HepG2 (cell line): ENCODE results near the gene BZW1. TPM values are rescaled to one million over a fixed set of nuclear protein-coding genes. Genes with fewer than 3 reads are reported as not detected.
A peak's percentile ranks its signal among the peaks of the same experiment; 100 is the strongest.

Experiments
- ATAC-seq: fragments of 200-7000 bp; cut with Tn5 transposase; 3 replicates; pipeline ENCODE4 v1.9.1; 2020; ENCODE audit warnings: mild to moderate bottlenecking, moderate library complexity
- BruUV-seq: library from RNA; stranded (reverse); fragments of 400-500 nt; replicated peaks from 2 replicates; lab custom pipeline; 2021; lab: Mats Ljungman, UMichigan
- CTCF ChIA-PET: fragments of 300-600 bp; formaldehyde crosslinking; extraction: SDS; loops from one replicate; lab custom pipeline; 2021; ENCODE audit warnings: low total read pairs, inconsistent platforms, low intra/inter-chr PET ratio; lab: Yijun Ruan, JAX
- POLR2A ChIA-PET: fragments of 350-600 bp; sonication (Branson Sonifier 250); formaldehyde crosslinking; loops from one replicate; lab custom pipeline; 2020; ENCODE audit warnings: antibody characterized with exemption, inconsistent platforms; lab: Yijun Ruan, JAX
- DNase-seq: peaks from one replicate; pipeline ENCODE4 v3.0.0-alpha.2; 2015; ENCODE audit warnings: low spot score
- FAIRE-seq: peaks from 3 replicates; lab custom pipeline; 2011; peaks lifted over from hg19 to GRCh38; lab: Jason Lieb, UNC
- H2AFZ ChIP-seq: one replicate; pipeline ENCODE4 v1.6.1; 2011; ENCODE audit warnings: low read length, inconsistent platforms
- H3K27ac ChIP-seq: fragments of 300-600 bp; 3 replicates; pipeline ENCODE4 v1.8.0; 2011; ENCODE audit warnings: mixed run types, mild to moderate bottlenecking, mixed read lengths, low read length, inconsistent platforms; ENCODE audit not compliant: insufficient read depth; ENCODE audit errors: extremely low read length
- H3K27me3 ChIP-seq, 2 experiments: fragments of 200-600 bp in 1 of 2; 2 replicates in 1 of 2; 3 replicates in 1 of 2; pipeline versions ENCODE4 v1.6.0 to v1.8.0; 2011; ENCODE audit warnings: low read length in 2 of 2, mild to moderate bottlenecking in 2 of 2, moderate library complexity in 2 of 2, inconsistent platforms in 1 of 2; ENCODE audit not compliant: insufficient read depth in 2 of 2, control insufficient read depth in 1 of 2
- H3K36me3 ChIP-seq, 2 experiments: fragments of 200-600 bp in 1 of 2; replicated peaks in 1 of 2; 2 replicates in 1 of 2; 3 replicates in 1 of 2; pipeline versions ENCODE4 v1.5.1 to v1.8.0; 2011; ENCODE audit warnings: low read length in 2 of 2, inconsistent platforms in 1 of 2; ENCODE audit not compliant: insufficient read depth in 2 of 2, control insufficient read depth in 1 of 2
- H3K4me1 ChIP-seq: 2 replicates; pipeline ENCODE4 v1.5.1; 2012; ENCODE audit warnings: low read length, inconsistent platforms; ENCODE audit not compliant: insufficient read depth
- H3K4me2 ChIP-seq: 2 replicates; pipeline ENCODE4 v1.6.0; 2011; ENCODE audit warnings: low read depth, low read length, inconsistent platforms
- H3K4me3 ChIP-seq, 3 experiments: fragments of 200-600 bp in 1 of 3; sonication (generic), shearing (Covaris generic) in 1 of 3; replicated peaks in 1 of 3; 2 replicates each; pipeline ENCODE4 v1.5.1; 2011 to 2016; ENCODE audit warnings: low read length in 3 of 3, inconsistent platforms in 2 of 3, low read depth in 2 of 3, mild to moderate bottlenecking in 2 of 3, control low read depth in 1 of 3, mixed read lengths in 1 of 3; ENCODE audit not compliant: insufficient read depth in 1 of 3
- H3K79me2 ChIP-seq: one replicate; pipeline ENCODE4 v1.6.1; 2011; ENCODE audit warnings: low read length, inconsistent platforms; ENCODE audit not compliant: insufficient read depth
- H3K9ac ChIP-seq: 2 replicates; pipeline ENCODE4 v1.6.0; 2011; ENCODE audit warnings: mild to moderate bottlenecking, low read depth, low read length, inconsistent platforms; ENCODE audit not compliant: insufficient read depth
- H3K9me3 ChIP-seq: 2 replicates; pipeline ENCODE4 v1.5.1; 2012; ENCODE audit warnings: mild to moderate bottlenecking, low read length
- H4K20me1 ChIP-seq: 2 replicates; pipeline ENCODE4 v1.6.0; 2011; ENCODE audit warnings: inconsistent platforms, mild to moderate bottlenecking, low read length, moderate library complexity; ENCODE audit not compliant: insufficient read depth
- AFF4 ChIP-seq: sonication (generic); formaldehyde crosslinking; IDR thresholded peaks from 2 replicates; pipeline ENCODE4 v1.4.0; 2020; ENCODE audit warnings: missing genetic modification reagents
- ATF7-NPFF ChIP-seq: sonication (generic); formaldehyde crosslinking; IDR thresholded peaks from 2 replicates; pipeline ENCODE4 v1.8.1; 2023; ENCODE audit warnings: mild to moderate bottlenecking, low read depth, missing genetic modification reagents, moderate library complexity
- NFIC ChIP-seq: IDR thresholded peaks from 2 replicates; pipeline ENCODE4 v1.6.1; 2012; ENCODE audit warnings: mild to moderate bottlenecking, low read length, inconsistent platforms
- PRDM15 ChIP-seq: sonication (generic); formaldehyde crosslinking; IDR thresholded peaks from 2 replicates; pipeline ENCODE4 v1.4.0; 2020; ENCODE audit warnings: missing genetic modification reagents
- PRDM4 ChIP-seq: sonication (generic); formaldehyde crosslinking; IDR thresholded peaks from 2 replicates; pipeline ENCODE4 v1.9.0; 2021; ENCODE audit warnings: missing genetic modification reagents, borderline replicate concordance
- SAFB2 ChIP-seq: sonication (generic); formaldehyde crosslinking; IDR thresholded peaks from 2 replicates; pipeline ENCODE4 v1.5.1; 2020; ENCODE audit warnings: missing genetic modification reagents, low read depth, mild to moderate bottlenecking, borderline replicate concordance
- TBL1XR1 ChIP-seq: fragments of 150-350 bp; IDR thresholded peaks from 2 replicates; pipeline ENCODE4 v1.6.1; 2014; ENCODE audit warnings: borderline replicate concordance, low read length; ENCODE audit not compliant: partially characterized antibody
- THAP11 ChIP-seq: IDR thresholded peaks from 2 replicates; pipeline ENCODE4 v1.6.1; 2016; ENCODE audit warnings: missing biosample characterization, missing genetic modification reagents
- ZC3H13 ChIP-seq: sonication (generic); formaldehyde crosslinking; IDR thresholded peaks from 2 replicates; pipeline ENCODE4 v1.8.1; 2023; ENCODE audit warnings: mild to moderate bottlenecking, missing genetic modification reagents, moderate library complexity
- ZNF446 ChIP-seq: sonication (generic); formaldehyde crosslinking; IDR thresholded peaks from 2 replicates; pipeline ENCODE4 v1.5.0; 2020; ENCODE audit warnings: mild to moderate bottlenecking, missing genetic modification reagents
- ZNF530 ChIP-seq: sonication (generic); formaldehyde crosslinking; IDR thresholded peaks from 2 replicates; pipeline ENCODE4 v1.5.0; 2020; ENCODE audit warnings: low read depth, mild to moderate bottlenecking, missing genetic modification reagents
- ZNF619 ChIP-seq: sonication (generic); formaldehyde crosslinking; IDR thresholded peaks from 2 replicates; pipeline ENCODE4 v1.4.0; 2020; ENCODE audit warnings: mild to moderate bottlenecking, missing genetic modification reagents
- WGBS: methylation state at CpG from one replicate; pipeline ENCODE4 v1.1.6; 2017; ENCODE audit warnings: low lambda C conversion rate; 5-methylcytosine and 5-hydroxymethylcytosine counted together
- in situ Hi-C: cut with HindIII; loops from 2 replicates; pipeline ENCODE4 v1.10.0; 2017; ENCODE audit warnings: low pct_unique_long_range_greater_than_20kb; ENCODE audit not compliant: extremely low pct_ligation_motif_present
- intact Hi-C: fragments of 100-400 bp; cut with micrococcal nuclease; formaldehyde crosslinking; loops from one replicate; pipeline ENCODE4 v1.10.0; 2022; ENCODE audit not compliant: unreplicated experiment
- polyA plus RNA-seq, 8 experiments: library from polyadenylated mRNA; depleted of rRNA in 3 of 8; stranded (reverse) in 7 of 8; unstranded in 1 of 8; fragments of >200 nt; fragmentation: Illumina TruSeq in 4 of 8; extraction: Trizol in 4 of 8; gene quantifications; 2 replicates each; pipeline versions ENCODE4 v1.2.1 to v1.2.3, GENCODE V29; 2011 to 2016; ENCODE audit warnings: low read depth in 4 of 8, missing spikeins in 1 of 8, mixed read lengths in 1 of 8; ENCODE audit not compliant: insufficient read depth in 1 of 8
- total RNA-seq, 5 experiments: library from RNA; depleted of rRNA; stranded (reverse); fragments of >200 nt; fragmentation: Illumina TruSeq; extraction: Trizol; gene quantifications; 2 replicates each; pipeline ENCODE4 v1.2.3, GENCODE V29; 2016; ENCODE audit warnings: low read depth in 1 of 5

BZW1 gene
- total and polyA plus RNA-seq, 2 of the 13 experiments (the other 11 are each of a cell fraction or from before 2014, with no cell fraction given): 106 to 384 TPM

- Histone ChIP-seq H2AFZ (no peak overlapping the region), H3K27me3 (no peaks in the 10 kb centered on the region; a peak in 1 of 5 replicates), H3K4me1 (peaks cover 61% of the 10 kb centered on the region), H3K4me2 (peak overlapping the region; percentile 83), H3K27ac (peak overlapping the region; percentile 98), H3K36me3 (peaks cover 1 to 24% of the 10 kb centered on the region in 2 experiments; a peak in 4 of 5 replicates), H3K9ac (peak overlapping the region; percentile 100), H4K20me1 (peaks cover 48% of the 10 kb centered on the region), H3K9me3 (no peaks in the 10 kb centered on the region), H3K4me3 (peak overlapping the region; percentile 91 to 99 (median 97)), H3K79me2 (peaks cover 57% of the 10 kb centered on the region)
- POLR2A ChIA-PET: interaction anchor here (0.7 to 3.0 kb wide), 44 partner anchors 9 to 917 kb away, joined by 3 to 80 read pairs (median 7); partner anchors contain the start of genes ALS2, AOX1, BZW1 and CASP10
- WGBS: 1% methylated on average over 19 of the region's 19 CpGs
- CTCF ChIA-PET: no interaction called here
- BruUV-seq: no TSS peak
- FAIRE-seq: no peak
- intact Hi-C loops: loop anchor here (1.0 to 5.0 kb wide), 4 partner anchors 26 to 107 kb away; partner anchors contain the start of genes NIF3L1 and PPIL3
- in situ Hi-C loops: no loop called here
- no peak for DNase-seq
- no peak for ATAC-seq
- no peak for TF ChIP-seq ATF7-NPFF (CRISPR knock-in tag)
- TF ChIP-seq AFF4: peak; percentile 20; the same call in 1 of the 2 replicates
- TF ChIP-seq TBL1XR1: peak; percentile 9
- 0 out of 2 replicates have a peak, but pooled peaks have one; percentile 29 for TF ChIP-seq ZNF446 (CRISPR knock-in tag)
- TF ChIP-seq PRDM4 (CRISPR knock-in tag): 0 out of 2 replicates have a peak, but pooled peaks have one; percentile 38
- TF ChIP-seq THAP11: no peak
- 0 out of 2 replicates have a peak, but pooled peaks have one; percentile 6 for TF ChIP-seq ZNF619 (CRISPR knock-in tag)
- TF ChIP-seq PRDM15 (CRISPR knock-in tag): 0 out of 2 replicates have a peak, but pooled peaks have one; percentile 46
- TF ChIP-seq ZNF530: peak; percentile 88; the same call in 1 of the 2 replicates
- TF ChIP-seq NFIC: 0 out of 2 replicates have a peak, but pooled peaks have one; percentile 38
- no peak for TF ChIP-seq ZC3H13 (CRISPR knock-in tag)
- TF ChIP-seq SAFB2 (CRISPR knock-in tag): 0 out of 2 replicates have a peak, but pooled peaks have one; percentile 4
These were observed 52.1 kb downstream of the BZW1 start for GRCh38 chr2:200863782-200864175.
